Measurements from ENCODE around the gene UBE2J2. TPM values are rescaled to one million over a fixed set of nuclear protein-coding genes. Genes with fewer than 3 reads are reported as not detected.

UBE2J2 gene
- total RNA-seq, 2 donors from 2014 or later = 69.9 to 72.7 TPM

- H3K4me1 Mint-ChIP-seq = peaks cover 8% of the 10 kb centered on the region
- peak overlapping the region; percentile 64 for H3K4me3 ChIP-seq (ENCODE audit: low read length)
- H3K27me3 Mint-ChIP-seq (ENCODE audit: insufficient read depth) = no peaks in the 10 kb centered on the region
- H3K27ac ChIP-seq (ENCODE audit: low read depth, low read length) = no peak overlapping the region
- no peak overlapping the region for H3K9ac ChIP-seq (ENCODE audit: extremely low read depth, low read length, poor library complexity, severe bottlenecking)
- no peaks in the 10 kb centered on the region for H3K4me1 ChIP-seq (ENCODE audit: control insufficient read depth, insufficient read depth, low read length)
- no peaks in the 10 kb centered on the region for H3K9me3 ChIP-seq (ENCODE audit: control insufficient read depth, low read length)
- no peak for TF ChIP-seq CTCF (conservative IDR thresholded peaks at IDR 0.05)
- H3K36me3 ChIP-seq (ENCODE audit: control insufficient read depth, insufficient read depth, low read length) = peaks cover 15% of the 10 kb centered on the region
- no peaks in the 10 kb centered on the region for H3K27me3 ChIP-seq (ENCODE audit: control insufficient read depth, insufficient read depth, low read length, poor library complexity, severe bottlenecking)
- H3K9me3 Mint-ChIP-seq = peaks cover 6% of the 10 kb centered on the region
- peaks cover 21% of the 10 kb centered on the region for H3K36me3 Mint-ChIP-seq (ENCODE audit: low read depth)
- peak overlapping the region; percentile 37 for H3K4me3 Mint-ChIP-seq
- 95% methylated on average over 15 of the region's 15 CpGs for WGBS, 2 experiments (ENCODE audit: insufficient coverage in 1 of 2, insufficient read length in 1 of 2)
- H3K27ac Mint-ChIP-seq = peak overlapping the region; percentile 10
- DNase-seq = no peak
Measured at GRCh38 chr1:1233567-1233892, 40.1 kb downstream of the UBE2J2 start.

GRCh38 chr1:1232796-1233566 lies 40.7 kb downstream of the UBE2J2 start:
- Mint-ChIP-seq H3K4me3 (peak overlapping the region; percentile 37), H3K4me1 (peaks cover 8% of the 10 kb centered on the region), H3K27me3 (ENCODE audit: insufficient read depth) (no peaks in the 10 kb centered on the region), H3K27ac (no peak overlapping the region), H3K36me3 (ENCODE audit: low read depth) (peaks cover 24% of the 10 kb centered on the region), H3K9me3 (peaks cover 6% of the 10 kb centered on the region)
- Histone ChIP-seq H3K9ac (ENCODE audit: extremely low read depth, low read length, poor library complexity, severe bottlenecking) (no peak overlapping the region), H3K9me3 (ENCODE audit: control insufficient read depth, low read length) (no peaks in the 10 kb centered on the region), H3K4me1 (ENCODE audit: control insufficient read depth, insufficient read depth, low read length) (no peaks in the 10 kb centered on the region), H3K27ac (ENCODE audit: low read depth, low read length) (no peak overlapping the region), H3K36me3 (ENCODE audit: control insufficient read depth, insufficient read depth, low read length) (peaks cover 16% of the 10 kb centered on the region), H3K27me3 (ENCODE audit: control insufficient read depth, insufficient read depth, low read length, poor library complexity, severe bottlenecking) (no peaks in the 10 kb centered on the region), H3K4me3 (ENCODE audit: low read length) (peak overlapping the region; percentile 64)
- WGBS, 2 experiments (ENCODE audit: insufficient coverage in 1 of 2, insufficient read length in 1 of 2) = 96% methylated on average over 96 to 98 of the region's 98 CpGs
- TF ChIP-seq CTCF (conservative IDR thresholded peaks at IDR 0.05) = no peak
- DNase-seq = no peak

- peaks cover 6% of the 10 kb centered on the region for H3K9me3 Mint-ChIP-seq
- Histone ChIP-seq H3K9me3 (ENCODE audit: control insufficient read depth, low read length) (no peaks in the 10 kb centered on the region), H3K4me3 (ENCODE audit: low read length) (peak within 1 kb of the TSS; percentile 92), H3K4me1 (ENCODE audit: control insufficient read depth, insufficient read depth, low read length) (no peaks in the 10 kb centered on the region), H3K9ac (ENCODE audit: extremely low read depth, low read length, poor library complexity, severe bottlenecking) (peak within 1 kb of the TSS; percentile 79), H3K36me3 (ENCODE audit: control insufficient read depth, insufficient read depth, low read length) (peaks cover 16% of the 10 kb centered on the region), H3K27me3 (ENCODE audit: control insufficient read depth, insufficient read depth, low read length, poor library complexity, severe bottlenecking) (no peaks in the 10 kb centered on the region), H3K27ac (ENCODE audit: low read depth, low read length) (peak within 1 kb of the TSS; percentile 47)
- WGBS, 2 experiments (ENCODE audit: insufficient coverage in 1 of 2, insufficient read length in 1 of 2) = 24 to 47% methylated on average over 55 to 100 of the region's 100 CpGs
- H3K27me3 Mint-ChIP-seq (ENCODE audit: insufficient read depth) = no peaks in the 10 kb centered on the region
- peaks cover 27% of the 10 kb centered on the region for H3K36me3 Mint-ChIP-seq (ENCODE audit: low read depth)
- peak within 1 kb of the TSS; percentile 86 for H3K27ac Mint-ChIP-seq
- no peak for DNase-seq
- peak within 1 kb of the TSS; percentile 87 for H3K4me3 Mint-ChIP-seq
- peaks cover 8% of the 10 kb centered on the region for H3K4me1 Mint-ChIP-seq
- no peak for TF ChIP-seq CTCF (conservative IDR thresholded peaks at IDR 0.05)
Measured at GRCh38 chr1:1232208-1232795, 41.4 kb downstream of the UBE2J2 start, which contains the start of gene B3GALT6. Gene B3GALT6 (plus strand): TSS chr1:1232237. CDS start chr1:1232279, 42 bp downstream.
